Measurements from ENCODE around the gene CCDC54. TPM values are rescaled to one million over a fixed set of nuclear protein-coding genes. Genes with fewer than 3 reads are reported as not detected.
"Not testable (repeated sequence)": the region's sequence is repeated elsewhere in the genome, so short reads cannot be mapped to it uniquely, and the experiment has no call there.

CCDC54 gene
- 0.10 TPM in 1 of 2 replicates, not detected in the other for total RNA-seq

DNA sequence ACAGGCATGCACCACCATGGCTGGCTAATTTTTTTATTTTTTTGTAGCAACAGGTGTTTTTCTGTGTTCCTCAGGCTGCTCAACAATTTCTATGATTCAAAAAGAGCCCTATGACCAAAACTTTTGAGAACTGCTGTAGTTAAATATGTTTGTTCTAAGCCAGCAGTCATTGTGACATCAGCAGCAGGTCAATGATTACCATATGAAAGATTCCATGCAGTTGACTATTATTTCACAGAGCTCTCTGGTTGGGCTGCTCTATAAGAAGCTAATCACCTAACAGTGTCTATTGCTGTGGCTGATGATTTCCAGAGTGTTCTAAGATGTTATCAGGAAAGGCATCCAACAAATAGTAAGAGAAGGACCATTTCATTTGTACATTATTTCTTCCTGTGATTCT, at the start of gene CCDC54:
CCDC54 (plus strand) TSS at position 289 of the 400 bp plus-strand sequence. CDS start 149 bp downstream, outside the sequence.
- DNase-seq (ENCODE audit: low read depth) = peak; percentile 93

DNA sequence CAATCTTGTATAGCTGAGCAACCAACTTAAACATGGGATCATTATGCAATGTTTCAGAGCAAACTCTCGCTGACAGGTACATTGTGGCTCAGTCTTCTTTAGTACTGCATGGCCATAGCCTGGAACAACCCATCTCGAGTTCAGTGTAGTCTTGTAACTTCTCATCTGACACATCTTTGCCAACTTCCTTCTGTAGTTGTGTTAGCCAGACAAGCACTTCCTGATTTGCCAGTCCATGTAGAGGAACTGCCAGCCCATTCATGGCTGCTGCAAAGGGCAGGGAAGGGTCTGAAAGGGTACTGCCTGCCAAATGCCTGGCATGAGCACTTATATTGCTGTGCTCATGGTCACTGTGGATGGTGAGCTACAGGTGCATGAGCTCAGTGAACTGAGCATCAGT, 49.2 kb upstream of the CCDC54 start:
- DNase-seq (ENCODE audit: low read depth) = no peak

DNA sequence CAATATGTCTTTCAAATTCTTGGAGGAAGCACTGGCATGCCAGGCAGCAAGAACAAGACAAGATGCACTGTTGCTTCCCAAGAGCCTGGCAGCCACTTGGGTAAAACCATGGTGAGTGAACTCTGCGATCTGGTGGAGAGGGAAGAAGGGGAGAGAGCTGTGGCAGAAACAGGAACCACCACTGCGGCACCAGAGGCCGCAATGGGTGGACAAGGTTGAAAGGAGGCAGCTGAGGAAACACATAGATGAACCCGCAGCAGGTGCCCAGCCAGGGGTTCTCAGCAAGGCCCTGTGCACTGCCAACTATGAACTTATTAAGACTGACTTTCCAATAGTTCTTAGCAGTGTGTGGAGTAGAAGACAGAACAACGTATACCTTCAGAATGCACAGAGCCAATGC, 48.2 kb upstream of the CCDC54 start:
- DNase-seq (ENCODE audit: low read depth) = no peak

DNA sequence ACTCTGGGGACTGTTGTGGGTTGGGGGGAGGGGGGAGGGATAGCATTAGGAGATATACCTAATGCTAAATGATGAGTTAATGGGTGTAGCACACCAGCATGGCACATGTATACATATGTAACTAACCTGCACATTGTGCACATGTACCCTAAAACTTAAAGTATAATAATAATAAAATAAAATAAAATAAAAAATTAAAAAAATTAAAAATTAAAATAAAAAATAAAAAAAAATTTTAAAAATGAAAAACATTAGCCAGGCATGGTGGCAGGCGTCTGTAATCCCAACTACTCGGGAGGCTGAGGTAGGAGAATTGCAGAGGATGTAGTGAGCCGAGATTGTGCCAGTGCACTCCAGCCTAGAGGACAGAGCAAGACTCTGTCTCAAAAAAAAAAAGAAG, 37.5 kb upstream of the CCDC54 start:
- DNase-seq (ENCODE audit: low read depth) = not testable (repeated sequence)

DNA sequence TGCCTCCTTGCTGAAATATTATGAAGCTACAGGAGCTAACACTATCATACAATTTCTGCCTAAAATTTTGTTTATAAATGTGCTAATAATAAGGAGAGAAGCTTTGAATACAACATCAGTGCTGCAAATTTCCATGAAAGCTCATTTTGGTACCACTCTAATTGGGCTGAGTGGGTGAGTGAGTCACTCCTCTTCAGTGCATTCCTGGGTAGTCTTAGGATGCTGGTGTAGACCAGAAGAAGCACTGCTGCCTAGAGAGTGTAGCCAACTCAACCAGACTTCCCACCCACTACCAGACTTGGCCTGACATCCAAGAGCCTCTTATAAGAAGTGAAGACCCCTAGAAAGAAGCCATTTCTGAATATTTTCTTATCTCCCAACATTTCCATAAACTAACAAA, 32.5 kb upstream of the CCDC54 start:
- DNase-seq (ENCODE audit: low read depth) = peak; percentile 7

DNA sequence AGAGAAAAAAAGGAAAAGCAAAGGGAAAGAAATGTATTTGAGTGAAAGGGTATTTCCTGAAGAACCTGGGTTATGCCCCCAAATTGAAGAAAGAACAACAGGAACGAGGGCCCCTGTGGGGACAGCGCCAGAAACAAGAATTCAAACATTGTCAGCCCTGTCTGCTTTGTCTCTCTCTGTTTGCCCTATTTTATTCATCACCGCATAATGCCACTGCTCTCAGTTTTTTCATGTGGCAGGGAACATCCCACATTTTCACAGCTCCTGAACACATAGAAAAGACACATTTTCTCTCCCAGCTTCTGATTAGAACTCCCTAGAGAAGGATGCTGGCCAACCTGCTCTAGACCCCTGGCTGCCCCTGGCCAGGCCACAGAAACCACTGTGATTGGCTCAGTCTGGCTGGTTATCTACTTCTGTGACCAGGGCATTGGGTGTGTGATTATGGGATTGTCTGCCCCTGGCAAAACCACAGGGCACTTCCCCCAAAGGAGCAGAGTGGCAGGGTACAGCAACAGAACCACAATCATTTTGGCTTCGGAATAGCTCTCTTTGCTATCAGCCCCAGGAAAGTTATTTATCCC, 31.3 kb upstream of the CCDC54 start:
- no peak for DNase-seq (ENCODE audit: low read depth)

DNA sequence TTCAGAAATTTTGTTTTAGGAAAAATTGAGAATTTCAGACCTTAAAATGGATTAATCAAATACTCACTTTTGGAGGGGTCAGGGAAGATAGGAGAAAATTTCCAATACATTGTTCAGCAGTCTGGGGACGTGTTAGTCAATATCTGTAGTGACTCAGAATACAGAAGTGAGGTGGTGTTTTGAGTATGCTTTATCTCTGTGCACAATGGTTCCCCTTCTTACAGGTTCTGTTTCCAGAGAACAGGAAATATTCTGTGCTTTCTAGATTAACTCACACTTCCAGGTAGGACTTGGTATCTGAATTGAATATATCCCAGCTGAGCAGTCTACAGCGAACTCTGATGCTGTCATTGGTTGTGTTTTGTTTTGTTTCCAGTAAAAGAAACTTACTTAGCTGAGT, 30.7 kb upstream of the CCDC54 start:
- no peak for DNase-seq (ENCODE audit: low read depth)

DNA sequence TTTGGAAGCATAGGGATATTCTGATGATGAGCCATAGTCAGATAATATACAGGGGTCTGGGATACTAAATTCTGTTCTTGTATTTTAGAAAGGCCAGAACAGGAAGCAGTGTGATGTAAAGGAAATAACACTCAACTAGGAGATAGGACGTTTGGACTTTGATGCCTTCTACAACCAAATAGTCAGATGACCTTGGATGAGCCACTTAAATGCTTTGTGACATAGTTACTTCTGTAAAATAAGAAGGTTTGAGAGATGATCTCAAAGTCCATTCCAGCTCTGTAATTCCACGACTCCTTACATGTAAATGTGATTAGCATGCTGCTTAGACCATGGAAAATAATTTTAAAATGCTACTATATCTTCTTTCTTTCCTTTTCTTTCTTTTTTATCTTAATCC, 29.5 kb upstream of the CCDC54 start:
- DNase-seq (ENCODE audit: low read depth) = no peak

DNA sequence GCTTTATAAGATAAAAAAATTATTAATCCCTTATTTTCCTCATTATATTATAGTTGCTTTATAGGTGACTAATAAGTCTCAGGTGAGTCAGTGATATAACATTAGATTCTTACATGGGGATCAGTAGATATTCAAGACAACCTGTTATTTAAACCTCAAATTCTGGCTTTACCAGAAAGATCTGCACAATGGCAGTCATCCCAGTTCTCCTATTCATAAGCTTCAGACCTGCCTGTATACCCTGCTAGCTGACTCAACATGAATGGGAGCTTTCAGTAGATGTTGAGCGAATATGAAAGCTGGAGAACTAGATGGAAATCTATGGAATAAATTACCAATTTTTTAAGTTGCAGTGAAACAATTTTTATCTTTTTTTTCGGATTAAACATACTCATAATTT, 20.5 kb upstream of the CCDC54 start:
- DNase-seq (ENCODE audit: low read depth) = no peak

DNA sequence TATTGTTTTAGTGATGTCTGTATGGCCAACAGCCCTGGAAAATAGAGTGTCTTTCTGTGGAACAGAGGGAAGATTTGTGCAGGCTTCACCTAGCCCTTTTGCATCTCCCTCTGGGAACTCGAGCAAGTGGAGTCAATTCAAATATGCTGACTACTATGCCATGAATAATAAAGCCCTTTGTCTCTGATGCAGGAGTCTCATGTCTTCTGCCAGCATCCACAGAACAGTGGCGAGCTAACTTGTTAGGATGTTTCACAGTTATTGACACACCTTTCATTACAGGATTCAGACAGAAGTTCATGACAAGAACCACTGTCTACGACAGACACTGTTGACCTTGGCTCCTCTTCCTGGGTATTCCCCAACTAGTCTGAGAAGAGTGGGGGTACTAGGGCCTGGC, 15.6 kb upstream of the CCDC54 start:
- no peak for DNase-seq (ENCODE audit: low read depth)

DNA sequence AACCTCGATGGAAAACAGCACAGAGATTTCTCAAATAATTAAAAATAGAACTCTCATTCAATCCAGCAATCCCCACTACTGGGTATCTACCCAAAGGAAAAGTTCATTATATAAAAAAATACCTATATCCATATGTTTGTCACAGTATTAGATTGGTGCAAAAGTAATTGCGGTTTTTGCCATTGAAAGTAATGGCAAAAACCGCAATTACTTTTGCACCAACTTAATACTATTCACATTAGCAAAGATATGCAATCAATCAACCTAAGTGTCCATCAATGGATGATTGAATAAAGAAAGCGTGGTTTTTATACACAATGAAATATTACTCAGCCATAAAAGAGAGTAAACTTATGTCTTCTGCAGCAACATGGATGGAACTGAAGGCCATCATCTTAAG, 12.2 kb upstream of the CCDC54 start:
- DNase-seq (ENCODE audit: low read depth) = no peak

DNA sequence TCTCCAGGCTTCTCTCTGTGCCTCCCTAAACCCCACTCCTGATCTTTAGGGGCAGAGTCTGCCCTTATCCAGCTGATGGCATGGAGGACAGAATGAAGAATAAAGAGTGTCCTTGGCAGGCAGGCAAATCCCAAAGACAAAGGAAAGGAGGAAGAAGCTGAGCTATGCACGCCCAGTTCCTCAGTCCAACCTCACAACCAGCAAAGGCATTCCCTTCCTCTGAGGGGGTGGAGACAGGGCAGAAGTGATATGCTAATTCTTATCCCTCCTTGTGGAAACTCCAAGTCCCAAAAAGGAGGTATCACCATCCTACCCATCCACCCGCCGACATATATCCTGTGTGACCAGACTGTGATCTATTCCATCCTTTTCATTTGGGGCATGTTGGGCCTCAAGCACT, 10.5 kb upstream of the CCDC54 start:
- DNase-seq (ENCODE audit: low read depth) = no peak

DNA sequence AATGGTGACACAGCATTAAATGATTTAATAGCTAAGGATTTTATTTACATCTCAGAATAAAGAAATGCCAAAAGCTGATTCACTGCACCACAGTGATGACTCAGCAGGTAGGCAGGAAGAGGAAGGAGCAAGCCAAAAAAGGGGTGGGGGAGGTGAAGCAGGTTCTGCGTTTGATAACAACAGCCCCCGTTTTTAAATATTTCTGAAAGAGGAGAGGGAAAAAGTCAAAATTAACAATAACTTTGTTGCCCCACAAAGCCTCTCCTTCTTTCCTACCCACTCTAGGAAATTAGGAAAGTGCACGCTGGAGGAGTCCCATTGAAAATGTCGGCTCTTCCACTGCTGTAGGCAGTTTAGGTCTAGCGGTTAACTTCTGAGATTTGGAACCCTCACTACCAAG, 9.9 kb upstream of the CCDC54 start:
- peak; percentile 74 for DNase-seq (ENCODE audit: low read depth)

DNA sequence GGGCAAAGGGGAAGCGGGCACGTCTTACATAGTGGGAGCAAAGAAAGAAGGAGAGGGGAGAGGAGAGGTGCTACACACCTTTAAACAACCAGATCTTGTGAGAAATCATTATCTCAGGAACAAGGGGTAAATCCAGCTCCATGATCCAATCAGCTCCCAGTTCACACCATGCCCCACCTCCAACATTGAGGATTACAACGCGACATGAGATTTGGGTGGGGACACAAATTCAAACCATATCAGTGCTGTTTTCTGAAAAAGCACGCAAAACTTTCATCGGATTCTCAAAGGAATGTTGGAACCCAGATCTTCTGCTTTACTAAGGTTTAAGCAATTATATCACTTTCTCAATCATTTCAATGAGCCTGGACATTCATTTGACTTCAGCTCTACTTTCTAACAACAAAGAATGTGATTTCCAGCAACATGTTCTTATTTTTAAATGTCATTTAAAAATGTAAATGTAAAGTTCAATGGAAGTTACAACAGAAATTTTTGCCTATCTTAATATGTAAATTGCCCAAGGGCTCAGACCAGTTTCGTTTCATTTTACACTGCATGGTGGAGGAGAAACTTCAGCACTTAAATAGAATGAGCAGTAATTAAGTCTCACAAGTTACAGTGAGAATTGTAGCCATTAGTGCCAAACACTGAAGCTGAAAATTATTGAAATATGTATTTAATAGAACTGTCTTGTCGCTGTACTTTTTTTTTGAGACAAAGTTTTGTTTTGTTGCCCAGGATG, 8.4 kb upstream of the CCDC54 start:
- no peak for DNase-seq (ENCODE audit: low read depth)

DNA sequence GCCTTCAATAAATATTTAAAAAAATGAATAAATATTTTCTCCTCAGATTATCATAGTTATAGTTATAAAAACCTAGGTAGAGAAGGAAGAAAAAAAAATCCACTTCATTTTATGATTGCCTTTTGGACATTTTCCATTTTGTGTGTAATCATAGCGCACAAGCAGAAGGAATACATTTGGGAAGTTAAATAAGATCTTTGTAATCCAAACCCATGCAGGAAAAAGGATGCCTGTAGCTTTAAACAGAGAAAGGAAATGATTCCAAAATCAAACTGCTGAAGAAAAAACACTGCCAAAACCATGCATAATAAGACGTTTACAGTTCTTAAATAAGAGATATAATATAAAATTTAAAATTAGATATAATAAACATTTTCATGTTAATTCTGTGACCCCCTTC, 7.4 kb upstream of the CCDC54 start:
- DNase-seq (ENCODE audit: low read depth) = no peak

DNA sequence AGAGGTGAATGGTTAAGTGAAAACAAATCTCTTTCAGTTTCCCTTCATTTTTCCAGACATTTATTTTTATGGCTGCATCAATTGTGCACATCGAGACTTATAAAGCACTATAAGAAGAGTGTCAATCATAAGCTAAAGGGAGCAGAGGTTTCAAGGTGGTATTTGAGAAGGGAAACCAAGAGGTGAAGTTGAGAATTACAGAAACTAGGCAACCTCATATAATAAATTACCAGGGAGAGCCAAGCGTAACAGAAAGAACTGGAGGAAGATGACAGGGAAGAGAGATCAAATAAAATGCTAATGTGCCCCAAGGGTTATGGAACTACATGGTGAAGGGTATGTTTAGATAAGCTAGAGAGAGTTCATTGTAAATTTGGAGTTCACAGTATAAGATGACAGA, 6.3 kb upstream of the CCDC54 start:
- DNase-seq (ENCODE audit: low read depth) = peak; percentile 57

DNA sequence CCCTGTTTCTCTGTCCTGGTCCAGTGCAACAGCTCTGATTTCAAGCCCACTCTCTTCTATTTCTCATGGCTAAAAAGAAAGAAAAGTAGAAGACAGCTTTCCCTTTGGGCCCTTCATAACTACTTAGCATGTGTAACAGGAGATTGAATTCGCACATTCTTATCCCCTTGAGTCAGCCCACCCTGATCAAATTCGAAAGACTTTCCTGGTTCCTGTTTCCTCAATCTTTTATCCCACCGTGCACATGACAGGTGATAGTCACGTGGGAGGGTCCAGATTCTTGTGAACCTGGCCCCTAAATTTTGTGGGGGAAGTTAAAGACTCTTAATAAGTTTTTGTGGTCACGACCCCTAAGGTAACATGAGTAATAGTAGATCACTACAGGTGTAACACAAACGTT, 4.7 kb upstream of the CCDC54 start:
- DNase-seq (ENCODE audit: low read depth) = no peak

DNA sequence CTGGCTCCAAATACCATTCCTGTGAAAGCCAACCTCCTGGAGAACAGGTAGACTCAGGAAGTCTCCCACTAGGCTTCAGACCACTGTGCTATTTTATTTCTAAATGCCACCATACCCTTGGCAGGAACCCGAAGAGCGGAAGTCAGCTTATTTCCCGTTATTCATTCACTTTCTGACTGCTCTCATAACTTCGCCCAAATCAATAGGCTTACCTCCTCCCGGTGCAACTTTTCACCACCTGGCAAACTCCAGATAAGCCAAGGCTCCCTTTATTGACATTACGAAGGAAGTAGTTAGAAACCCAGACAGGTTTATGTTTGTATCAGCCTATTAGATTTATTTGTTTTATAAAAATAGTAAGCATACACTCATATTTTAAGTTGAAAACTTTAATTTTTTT, 3.3 kb upstream of the CCDC54 start:
- DNase-seq (ENCODE audit: low read depth) = no peak

DNA sequence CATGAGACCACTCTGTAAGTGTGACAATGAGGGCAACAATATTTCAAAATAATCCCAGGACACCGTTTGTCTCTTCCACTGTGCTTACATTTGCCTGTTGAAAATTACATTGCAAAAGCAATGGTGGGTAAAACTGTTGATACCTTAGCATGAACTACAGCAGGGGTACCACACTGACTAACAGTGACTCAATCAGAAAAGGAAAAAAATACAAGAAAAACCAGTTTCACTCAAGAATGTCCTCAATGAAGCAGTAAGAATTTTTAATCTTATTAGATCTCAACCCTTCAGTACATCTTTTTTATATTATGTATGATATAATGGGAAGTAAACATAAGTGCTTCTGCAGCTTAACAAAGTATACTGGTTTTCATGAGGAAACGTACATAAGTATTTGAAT, 1.6 kb upstream of the CCDC54 start:
- no peak for DNase-seq (ENCODE audit: low read depth)

DNA sequence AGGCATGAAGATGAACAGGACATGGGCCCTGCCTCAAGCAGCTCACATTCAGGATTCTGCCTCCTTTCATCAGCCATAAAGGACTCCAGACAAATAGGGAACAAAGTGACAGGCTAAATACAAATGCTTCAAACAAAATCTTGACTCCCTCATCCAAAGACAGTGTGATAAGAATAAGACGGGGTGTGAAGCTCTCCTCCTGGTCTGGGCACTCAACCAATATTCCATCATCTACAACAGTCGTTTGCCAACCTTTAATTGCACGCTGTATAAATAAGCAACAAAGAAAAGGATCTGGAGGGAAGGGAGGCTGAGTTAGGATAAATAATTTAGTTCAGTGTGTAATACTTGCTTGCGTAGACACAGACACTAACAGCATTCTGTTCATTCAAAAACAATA, 5.4 kb downstream of the CCDC54 start:
- DNase-seq (ENCODE audit: low read depth) = no peak

DNA sequence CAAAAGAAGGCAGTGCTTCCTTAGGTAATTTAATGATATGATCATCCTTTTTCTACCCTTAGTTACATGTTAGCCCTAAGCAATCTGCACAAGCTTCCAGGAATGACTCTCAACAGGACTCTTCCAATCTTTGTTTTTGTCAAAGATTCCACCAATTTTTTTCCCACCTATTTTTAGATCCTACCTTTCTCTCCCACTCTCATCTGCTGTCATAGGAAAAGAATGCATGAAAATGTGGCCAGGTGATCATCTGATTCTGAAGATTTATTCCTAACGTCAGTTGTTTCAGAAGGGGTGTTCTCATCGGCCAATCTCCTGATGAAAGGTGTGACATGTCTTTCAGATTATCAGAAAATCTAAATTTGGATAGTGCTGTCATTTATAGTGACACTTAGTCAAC, 7.2 kb downstream of the CCDC54 start:
- DNase-seq (ENCODE audit: low read depth) = no peak

DNA sequence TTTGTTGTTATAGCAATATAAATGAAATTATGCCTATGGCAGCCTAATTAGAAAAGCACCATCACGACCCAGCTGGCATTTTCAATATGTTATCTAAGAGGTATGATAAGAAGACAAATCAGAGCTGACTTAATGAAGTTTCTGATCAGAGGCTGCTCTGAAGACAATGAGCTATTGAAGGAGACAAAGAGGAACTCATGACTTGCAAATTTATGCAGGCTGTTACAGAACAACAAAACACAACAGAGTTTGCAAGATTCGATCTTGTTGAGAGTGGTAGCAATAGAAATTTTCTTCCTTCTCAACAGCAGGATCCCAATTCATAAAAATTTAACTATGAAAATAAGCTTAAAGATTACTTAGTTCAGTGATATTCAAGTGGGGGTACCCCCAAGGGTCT, 7.7 kb downstream of the CCDC54 start:
- no peak for DNase-seq (ENCODE audit: low read depth)

DNA sequence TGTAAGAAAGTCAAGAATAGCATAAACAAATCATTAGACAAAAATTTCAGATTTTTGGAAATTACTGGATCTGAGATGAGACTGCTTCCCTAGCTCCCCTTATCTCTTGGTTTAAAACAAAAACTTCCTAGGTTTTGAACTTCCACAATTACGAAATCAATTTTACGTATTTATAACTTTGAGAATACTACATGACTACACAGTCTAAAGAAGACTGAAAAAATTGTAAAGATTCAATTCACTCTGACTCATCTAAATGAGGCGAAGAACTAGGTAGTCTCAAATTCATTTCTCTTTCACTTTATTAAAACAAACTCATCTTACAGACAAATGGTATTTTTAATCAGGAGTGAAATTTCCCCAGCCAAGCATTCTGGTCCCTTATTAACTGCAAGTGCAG, 10.3 kb downstream of the CCDC54 start:
- DNase-seq (ENCODE audit: low read depth) = no peak

All from renal cortical epithelial cell (primary cell).